ENCODE results near the gene CLP1. TPM values are rescaled to one million over a fixed set of nuclear protein-coding genes. Genes with fewer than 3 reads are reported as not detected.
"Not testable (repeated sequence)": the region's sequence is repeated elsewhere in the genome, so short reads cannot be mapped to it uniquely, and the experiment has no call there.

Gene CLP1
- total RNA-seq, 1 experiment from 2014 or later, result 16.9 TPM

DNA sequence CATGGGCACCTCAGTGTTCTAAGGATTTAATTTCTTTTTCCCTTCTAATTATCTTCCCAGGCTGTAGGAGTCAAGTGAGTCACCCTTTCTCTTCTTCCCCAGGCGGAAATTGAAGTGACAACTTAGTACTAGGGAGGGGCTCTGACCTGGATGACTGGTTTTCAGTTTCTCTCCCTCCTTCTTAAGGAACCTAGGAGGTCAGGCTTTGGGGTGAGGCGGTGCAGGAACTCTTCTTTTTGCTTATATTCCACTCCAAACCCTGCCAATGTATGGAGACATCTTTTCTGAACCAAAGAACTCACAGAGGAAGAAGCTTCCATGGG lies 23.0 kb downstream of the CLP1 start:
- peaks cover 62% of the 10 kb centered on the region for H3K36me3 ChIP-seq (ENCODE audit: insufficient read depth, low read length)
- H3K4me3 ChIP-seq (ENCODE audit: low read length), result no peak overlapping the region
- no peak overlapping the region for H2AFZ ChIP-seq (ENCODE audit: low read length)
- H3K4me1 ChIP-seq (ENCODE audit: low read length), result no peaks in the 10 kb centered on the region
- no peaks in the 10 kb centered on the region for H3K9me2 ChIP-seq (replicated peaks; ENCODE audit: insufficient read depth, low read length)
- H4K20me1 ChIP-seq (ENCODE audit: insufficient read depth, low read depth, low read length), result peaks cover 35% of the 10 kb centered on the region
- DNase-seq, result no peak
- no peaks in the 10 kb centered on the region for H3K27me3 ChIP-seq (ENCODE audit: low read length)
- no peaks in the 10 kb centered on the region for H3K9me3 ChIP-seq (ENCODE audit: low read length)
- no peak overlapping the region for H3K27ac ChIP-seq (ENCODE audit: low read length)
- no peak overlapping the region for H3K4me2 ChIP-seq (ENCODE audit: low read depth, low read length, poor library complexity, severe bottlenecking)
- H3K79me2 ChIP-seq (ENCODE audit: low read length), result peaks cover 85% of the 10 kb centered on the region
- H3K9ac ChIP-seq (ENCODE audit: low read length), result no peak overlapping the region

DNA sequence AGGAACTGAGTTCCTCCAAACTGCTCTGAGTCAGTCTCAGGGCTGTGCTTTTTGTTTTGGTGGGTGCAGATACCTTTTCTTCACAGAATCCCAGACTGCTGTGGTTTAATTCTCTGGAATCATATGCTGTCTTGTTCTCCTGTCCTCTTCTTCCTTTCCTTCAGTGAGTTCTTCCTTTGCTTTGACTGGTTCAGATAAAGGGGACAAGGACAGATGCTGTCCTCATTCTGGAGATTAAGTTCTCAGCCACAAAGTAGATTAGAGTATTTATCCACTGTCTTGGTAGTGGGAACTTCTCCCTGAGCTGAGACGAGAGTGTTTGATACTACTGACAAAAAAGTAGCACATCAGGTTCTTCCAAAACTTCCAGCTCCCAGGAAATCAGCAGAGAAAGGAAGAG lies 23.6 kb downstream of the CLP1 start:
- Histone ChIP-seq H3K4me1 (ENCODE audit: low read length) (no peaks in the 10 kb centered on the region), H4K20me1 (ENCODE audit: insufficient read depth, low read depth, low read length) (peaks cover 35% of the 10 kb centered on the region), H3K4me2 (ENCODE audit: low read depth, low read length, poor library complexity, severe bottlenecking) (no peak overlapping the region), H3K4me3 (ENCODE audit: low read length) (no peak overlapping the region), H2AFZ (ENCODE audit: low read length) (no peak overlapping the region), H3K9ac (ENCODE audit: low read length) (no peak overlapping the region), H3K9me2 (replicated peaks; ENCODE audit: insufficient read depth, low read length) (no peaks in the 10 kb centered on the region), H3K27me3 (ENCODE audit: low read length) (no peaks in the 10 kb centered on the region), H3K27ac (ENCODE audit: low read length) (no peak overlapping the region), H3K79me2 (ENCODE audit: low read length) (peaks cover 85% of the 10 kb centered on the region), H3K36me3 (ENCODE audit: insufficient read depth, low read length) (peaks cover 59% of the 10 kb centered on the region), H3K9me3 (ENCODE audit: low read length) (no peaks in the 10 kb centered on the region)
- no peak for DNase-seq

- H3K9me2 ChIP-seq (replicated peaks; ENCODE audit: insufficient read depth, low read length); H3K9me3 ChIP-seq (ENCODE audit: low read length); H3K4me2 ChIP-seq (ENCODE audit: low read depth, low read length, poor library complexity, severe bottlenecking); H4K20me1 ChIP-seq (ENCODE audit: insufficient read depth, low read depth, low read length); DNase-seq; H3K27me3 ChIP-seq (ENCODE audit: low read length); H3K4me3 ChIP-seq (ENCODE audit: low read length); H3K27ac ChIP-seq (ENCODE audit: low read length); H2AFZ ChIP-seq (ENCODE audit: low read length); H3K4me1 ChIP-seq (ENCODE audit: low read length); H3K9ac ChIP-seq (ENCODE audit: low read length): not testable (repeated sequence)
- Histone ChIP-seq H3K79me2 (ENCODE audit: low read length) (peaks cover 34% of the 10 kb centered on the region), H3K36me3 (ENCODE audit: insufficient read depth, low read length) (peaks cover 54% of the 10 kb centered on the region)
These were observed 32.9 kb downstream of the CLP1 start for GRCh38 chr11:57690474-57690873.

DNA sequence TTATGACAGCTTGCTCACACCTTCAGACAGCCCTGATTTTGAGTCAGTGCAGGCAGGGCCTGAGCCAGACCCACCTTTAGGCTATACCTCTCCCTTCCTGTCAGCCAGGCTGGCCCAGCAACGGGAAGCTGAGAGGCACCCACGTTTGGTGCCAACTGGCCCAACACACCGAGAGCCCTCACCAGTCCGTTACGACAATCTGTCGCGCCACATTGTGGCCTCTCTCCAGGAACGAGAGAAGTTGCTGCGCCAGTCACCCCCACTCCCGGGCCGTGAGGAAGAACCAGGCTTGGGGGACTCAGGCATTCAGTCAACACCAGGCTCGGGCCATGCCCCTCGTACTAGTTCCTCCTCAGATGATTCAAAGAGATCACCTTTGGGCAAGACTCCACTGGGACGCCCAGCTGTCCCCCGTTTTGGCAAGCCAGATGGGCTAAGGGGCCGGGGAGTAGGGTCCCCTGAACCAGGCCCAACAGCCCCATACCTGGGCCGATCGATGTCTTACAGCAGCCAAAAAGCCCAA lies 41.3 kb downstream of the CLP1 start:
- Histone ChIP-seq H3K9me2 (replicated peaks; ENCODE audit: insufficient read depth, low read length) (no peaks in the 10 kb centered on the region), H3K9ac (ENCODE audit: low read length) (no peak overlapping the region), H3K36me3 (ENCODE audit: insufficient read depth, low read length) (peaks cover 57% of the 10 kb centered on the region), H3K79me2 (ENCODE audit: low read length) (no peaks in the 10 kb centered on the region), H3K4me1 (ENCODE audit: low read length) (no peaks in the 10 kb centered on the region), H2AFZ (ENCODE audit: low read length) (no peak overlapping the region), H4K20me1 (ENCODE audit: insufficient read depth, low read depth, low read length) (0 out of 2 replicates have a peak, but pooled peaks cover 5% of the 10 kb centered on the region), H3K9me3 (ENCODE audit: low read length) (no peaks in the 10 kb centered on the region), H3K27ac (ENCODE audit: low read length) (no peak overlapping the region), H3K4me3 (ENCODE audit: low read length) (no peak overlapping the region), H3K4me2 (ENCODE audit: low read depth, low read length, poor library complexity, severe bottlenecking) (no peak overlapping the region), H3K27me3 (ENCODE audit: low read length) (no peaks in the 10 kb centered on the region)
- DNase-seq, result no peak

- no peak overlapping the region for H2AFZ ChIP-seq (ENCODE audit: low read length)
- H3K36me3 ChIP-seq (ENCODE audit: insufficient read depth, low read length), result peaks cover 50% of the 10 kb centered on the region
- H3K4me3 ChIP-seq (ENCODE audit: low read length), result no peak overlapping the region
- H3K4me2 ChIP-seq (ENCODE audit: low read depth, low read length, poor library complexity, severe bottlenecking), result no peak overlapping the region
- H3K9me2 ChIP-seq (replicated peaks; ENCODE audit: insufficient read depth, low read length), result no peaks in the 10 kb centered on the region
- H3K79me2 ChIP-seq (ENCODE audit: low read length), result peaks cover 3% of the 10 kb centered on the region
- no peak overlapping the region for H3K9ac ChIP-seq (ENCODE audit: low read length)
- H3K27ac ChIP-seq (ENCODE audit: low read length), result no peak overlapping the region
- H3K27me3 ChIP-seq (ENCODE audit: low read length), result no peaks in the 10 kb centered on the region
- 0 out of 2 replicates have a peak, but pooled peaks cover 5% of the 10 kb centered on the region for H4K20me1 ChIP-seq (ENCODE audit: insufficient read depth, low read depth, low read length)
- DNase-seq, result no peak
- no peaks in the 10 kb centered on the region for H3K9me3 ChIP-seq (ENCODE audit: low read length)
- H3K4me1 ChIP-seq (ENCODE audit: low read length), result no peaks in the 10 kb centered on the region
These were observed 42.3 kb downstream of the CLP1 start for GRCh38 chr11:57699813-57700212.

DNA sequence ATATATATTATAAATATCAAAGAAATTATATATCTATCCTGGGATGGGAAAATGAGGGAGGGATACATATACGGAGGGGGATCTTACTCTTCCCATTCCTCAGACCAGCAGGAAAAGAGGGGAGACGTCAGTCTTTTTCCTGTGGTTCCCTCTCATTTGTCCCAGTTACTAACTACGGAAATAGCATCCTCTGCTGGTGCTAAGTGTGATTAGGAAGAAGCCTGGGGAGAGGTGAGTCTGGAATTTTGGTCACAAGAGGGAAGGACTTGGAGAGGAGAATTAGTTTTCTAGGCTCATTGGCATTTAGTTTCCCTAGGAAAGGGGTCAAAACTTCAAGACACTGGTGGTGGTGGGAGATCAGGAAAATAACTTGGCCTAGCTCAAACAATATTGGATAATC lies 42.9 kb downstream of the CLP1 start:
- Histone ChIP-seq H3K36me3 (ENCODE audit: insufficient read depth, low read length) (peaks cover 50% of the 10 kb centered on the region), H3K27ac (ENCODE audit: low read length) (no peak overlapping the region), H3K4me3 (ENCODE audit: low read length) (no peak overlapping the region)

GRCh38 chr11:57703341-57703740 lies 45.8 kb downstream of the CLP1 start:
- H3K36me3 ChIP-seq (ENCODE audit: insufficient read depth, low read length), result peaks cover 34% of the 10 kb centered on the region

More for the DNA sequence above, 42.9 kb downstream of the CLP1 start:
- no peaks in the 10 kb centered on the region for H3K9me2 ChIP-seq (replicated peaks; ENCODE audit: insufficient read depth, low read length)
- 0 out of 2 replicates have a peak, but pooled peaks cover 5% of the 10 kb centered on the region for H4K20me1 ChIP-seq (ENCODE audit: insufficient read depth, low read depth, low read length)
- no peaks in the 10 kb centered on the region for H3K4me1 ChIP-seq (ENCODE audit: low read length)
- DNase-seq, result no peak
- H3K27me3 ChIP-seq (ENCODE audit: low read length), result no peaks in the 10 kb centered on the region
- H2AFZ ChIP-seq (ENCODE audit: low read length), result no peak overlapping the region
- no peak overlapping the region for H3K9ac ChIP-seq (ENCODE audit: low read length)
- no peak overlapping the region for H3K4me2 ChIP-seq (ENCODE audit: low read depth, low read length, poor library complexity, severe bottlenecking)
- H3K79me2 ChIP-seq (ENCODE audit: low read length), result peaks cover 5% of the 10 kb centered on the region
- no peaks in the 10 kb centered on the region for H3K9me3 ChIP-seq (ENCODE audit: low read length)

GRCh38 chr11:57704932-57705331 lies 47.4 kb downstream of the CLP1 start:
- Histone ChIP-seq H3K4me3 (ENCODE audit: low read length) (no peak overlapping the region), H3K9me3 (ENCODE audit: low read length) (no peaks in the 10 kb centered on the region), H3K27me3 (ENCODE audit: low read length) (no peaks in the 10 kb centered on the region), H3K4me1 (ENCODE audit: low read length) (peaks cover 3% of the 10 kb centered on the region), H3K27ac (ENCODE audit: low read length) (no peak overlapping the region), H2AFZ (ENCODE audit: low read length) (no peak overlapping the region), H3K4me2 (ENCODE audit: low read depth, low read length, poor library complexity, severe bottlenecking) (no peak overlapping the region), H3K9me2 (replicated peaks; ENCODE audit: insufficient read depth, low read length) (no peaks in the 10 kb centered on the region), H3K9ac (ENCODE audit: low read length) (no peak overlapping the region), H3K79me2 (ENCODE audit: low read length) (peaks cover 26% of the 10 kb centered on the region), H3K36me3 (ENCODE audit: insufficient read depth, low read length) (peaks cover 23% of the 10 kb centered on the region), H4K20me1 (ENCODE audit: insufficient read depth, low read depth, low read length) (no peaks in the 10 kb centered on the region)
- no peak for DNase-seq

More at GRCh38 chr11:57703341-57703740, 45.8 kb downstream of the CLP1 start:
- no peaks in the 10 kb centered on the region for H3K9me2 ChIP-seq (replicated peaks; ENCODE audit: insufficient read depth, low read length)
- no peaks in the 10 kb centered on the region for H3K27me3 ChIP-seq (ENCODE audit: low read length)
- H3K27ac ChIP-seq (ENCODE audit: low read length), result no peak overlapping the region
- no peak overlapping the region for H3K4me2 ChIP-seq (ENCODE audit: low read depth, low read length, poor library complexity, severe bottlenecking)
- H3K9ac ChIP-seq (ENCODE audit: low read length), result no peak overlapping the region
- H3K79me2 ChIP-seq (ENCODE audit: low read length), result peaks cover 21% of the 10 kb centered on the region
- H3K4me3 ChIP-seq (ENCODE audit: low read length), result no peak overlapping the region
- no peaks in the 10 kb centered on the region for H4K20me1 ChIP-seq (ENCODE audit: insufficient read depth, low read depth, low read length)
- H3K9me3 ChIP-seq (ENCODE audit: low read length), result no peaks in the 10 kb centered on the region
- H3K4me1 ChIP-seq (ENCODE audit: low read length), result no peaks in the 10 kb centered on the region
- H2AFZ ChIP-seq (ENCODE audit: low read length), result no peak overlapping the region
- DNase-seq, result no peak

- not testable (repeated sequence) for H4K20me1 ChIP-seq (ENCODE audit: insufficient read depth, low read depth, low read length); H3K4me3 ChIP-seq (ENCODE audit: low read length); H3K9me3 ChIP-seq (ENCODE audit: low read length); DNase-seq; H3K9me2 ChIP-seq (replicated peaks; ENCODE audit: insufficient read depth, low read length); H3K4me1 ChIP-seq (ENCODE audit: low read length); H3K27ac ChIP-seq (ENCODE audit: low read length); H2AFZ ChIP-seq (ENCODE audit: low read length); H3K9ac ChIP-seq (ENCODE audit: low read length); H3K4me2 ChIP-seq (ENCODE audit: low read depth, low read length, poor library complexity, severe bottlenecking); H3K27me3 ChIP-seq (ENCODE audit: low read length)
- H3K36me3 ChIP-seq (ENCODE audit: insufficient read depth, low read length), result peaks cover 21% of the 10 kb centered on the region
- H3K79me2 ChIP-seq (ENCODE audit: low read length), result peaks cover 31% of the 10 kb centered on the region
These were observed 47.9 kb downstream of the CLP1 start for GRCh38 chr11:57705432-57705831.

Measured in Karpas-422 (cell line).